K562 (cell line): ENCODE measurements around the gene TRIM43B. TPM values are rescaled to one million over a fixed set of nuclear protein-coding genes. Genes with fewer than 3 reads are reported as not detected.

Experiments
- ATAC-seq: fragments of 200-7000 bp; cut with Tn5 transposase; 3 replicates; pipeline ENCODE4 v1.9.1; 2020; ENCODE audit warnings: moderate library complexity
- BruUV-seq: library from RNA; stranded (reverse); fragments of 400-500 nt; replicated peaks from 2 replicates; lab custom pipeline; 2021; lab: Mats Ljungman, UMichigan
- CTCF ChIA-PET: fragments of 300-600 bp; formaldehyde crosslinking; extraction: SDS; loops from one replicate; lab custom pipeline; 2021; ENCODE audit warnings: low intra/inter-chr PET ratio; lab: Yijun Ruan, JAX
- POLR2A ChIA-PET: fragments of 300-600, 350-650 bp; sonication (Branson Sonifier 250); formaldehyde crosslinking; extraction: SDS; loops from one replicate; lab custom pipeline; 2021; ENCODE audit warnings: antibody characterized with exemption, inconsistent platforms; lab: Yijun Ruan, JAX
- DNase-seq, 4 experiments: peaks; one replicate each; pipeline versions ENCODE4 v3.0.0 to v3.0.0-alpha.2; 2011 to 2018; ENCODE audit warnings: low spot score in 3 of 4, mixed read lengths in 3 of 4; ENCODE audit errors: extremely low read depth in 1 of 4
- FAIRE-seq: peaks from 2 replicates; lab custom pipeline; 2011; peaks lifted over from hg19 to GRCh38; lab: Jason Lieb, UNC
- H2AFZ ChIP-seq: 2 replicates; pipeline ENCODE4 v1.6.0; 2011; ENCODE audit warnings: low read depth, low read length, control low read depth, inconsistent platforms
- H3K27ac ChIP-seq: fragments of 200-600 bp; 3 replicates; pipeline ENCODE4 v1.8.0; 2011; ENCODE audit warnings: low read depth, mild to moderate bottlenecking, control low read depth, inconsistent platforms, low read length, moderate library complexity, mixed read lengths; ENCODE audit errors: extremely low read depth
- H3K27me3 ChIP-seq, 2 experiments: fragments of 300-600 bp in 1 of 2; 2 replicates in 1 of 2; 3 replicates in 1 of 2; pipeline versions ENCODE4 v1.6.0 to v1.8.0; 2011; ENCODE audit warnings: inconsistent platforms in 2 of 2, low read length in 2 of 2, mild to moderate bottlenecking in 1 of 2, mixed read lengths in 1 of 2, moderate library complexity in 1 of 2; ENCODE audit not compliant: control insufficient read depth in 2 of 2, insufficient read depth in 2 of 2
- H3K36me3 ChIP-seq: fragments of 300-600 bp; 3 replicates; pipeline ENCODE4 v1.8.0; 2011; ENCODE audit warnings: mild to moderate bottlenecking, low read length, inconsistent platforms; ENCODE audit not compliant: control insufficient read depth, insufficient read depth
- H3K4me1 ChIP-seq, 2 experiments: fragments of 200-600 bp in 1 of 2; replicated peaks in 1 of 2; 2 replicates in 1 of 2; 3 replicates in 1 of 2; pipeline versions ENCODE4 v1.5.1 to v1.8.0; 2011; ENCODE audit warnings: inconsistent platforms in 2 of 2, low read length in 2 of 2, mild to moderate bottlenecking in 1 of 2, mixed read lengths in 1 of 2, moderate library complexity in 1 of 2; ENCODE audit not compliant: control insufficient read depth in 2 of 2, insufficient read depth in 2 of 2
- H3K4me2 ChIP-seq: 2 replicates; pipeline ENCODE4 v1.6.1; 2011; ENCODE audit warnings: low read length, control low read depth, inconsistent platforms, mixed read lengths; ENCODE audit not compliant: insufficient read depth
- H3K4me3 ChIP-seq: fragments of 200-600 bp; sonication (generic), shearing (Covaris generic); 2 replicates; pipeline ENCODE4 v1.5.1; 2016; ENCODE audit warnings: control low read depth, inconsistent platforms
- H3K79me2 ChIP-seq: fragments of 200-600 bp; 3 replicates; pipeline ENCODE4 v1.8.0; 2011; ENCODE audit warnings: low read length, inconsistent platforms; ENCODE audit not compliant: control insufficient read depth, insufficient read depth
- H3K9ac ChIP-seq, 2 experiments: 2 replicates each; pipeline versions ENCODE4 v1.6.0 to v1.6.1; 2011; ENCODE audit warnings: low read depth in 2 of 2, low read length in 2 of 2, control low read depth in 1 of 2, inconsistent platforms in 1 of 2, mild to moderate bottlenecking in 1 of 2, mixed read lengths in 1 of 2; ENCODE audit not compliant: insufficient read depth in 1 of 2
- H3K9me1 ChIP-seq: one replicate; pipeline ENCODE4 v1.6.0; 2011; ENCODE audit warnings: inconsistent platforms, mild to moderate bottlenecking, low read length, moderate library complexity; ENCODE audit not compliant: control insufficient read depth, insufficient read depth
- H3K9me3 ChIP-seq: replicated peaks from 2 replicates; pipeline ENCODE4 v1.5.1; 2011; ENCODE audit warnings: low read depth, low read length, inconsistent platforms; ENCODE audit not compliant: control insufficient read depth, insufficient read depth
- H4K20me1 ChIP-seq: replicated peaks from 2 replicates; pipeline ENCODE4 v1.6.1; 2011; ENCODE audit warnings: low read length, inconsistent platforms, mixed read lengths; ENCODE audit not compliant: control insufficient read depth, insufficient read depth
- FIP1L1 ChIP-seq: fragments of 200-400 bp; formaldehyde crosslinking; IDR thresholded peaks from 2 replicates; pipeline ENCODE4 v1.6.1; 2018; ENCODE audit warnings: mild to moderate bottlenecking, low read depth, low read length; ENCODE audit not compliant: poor library complexity, severe bottlenecking
- NELFE ChIP-seq: IDR thresholded peaks from 2 replicates; pipeline ENCODE4 v1.6.1; 2011; ENCODE audit warnings: mild to moderate bottlenecking; ENCODE audit not compliant: insufficient read depth, insufficient read length
- POLR2G ChIP-seq: fragments of 200-400 bp; formaldehyde crosslinking; IDR thresholded peaks from 2 replicates; pipeline ENCODE4 v1.6.1; 2017; ENCODE audit warnings: low read depth, mild to moderate bottlenecking, antibody characterized with exemption, low read length, moderate library complexity
- RAD21 ChIP-seq, 2 experiments: fragments of 250-450 bp in 1 of 2; fragments of 450-650 bp in 1 of 2; sonication (Bioruptor Pico) in 1 of 2; formaldehyde crosslinking in 1 of 2; IDR thresholded peaks in 1 of 2; conservative IDR thresholded peaks in 1 of 2; 2 replicates each; pipeline versions ENCODE4 v1.4.0 to v1.8.0; 2020 to 2022; ENCODE audit warnings: mild to moderate bottlenecking in 2 of 2, moderate library complexity in 1 of 2
- ZFX ChIP-seq: sonication (generic); formaldehyde crosslinking; IDR thresholded peaks from 2 replicates; pipeline ENCODE4 v1.8.0; 2022; ENCODE audit warnings: mild to moderate bottlenecking, missing genetic modification reagents, moderate library complexity
- WGBS: fragments of 100-300 bp; shearing (Covaris generic); methylation state at CpG from one replicate; pipeline ENCODE4 v1.1.6; 2016; ENCODE audit warnings: low coverage, mixed read lengths; ENCODE audit not compliant: insufficient coverage; ENCODE audit errors: missing lambda C conversion rate; 5-methylcytosine and 5-hydroxymethylcytosine counted together
- in situ Hi-C: fragments of 300-500 bp; cut with MboI; formaldehyde crosslinking; loops from 4 replicates; pipeline ENCODE4 v1.15.0; 2018; ENCODE audit warnings: inconsistent platforms, mixed read lengths
- intact Hi-C: fragments of 100-400 bp; cut with micrococcal nuclease; formaldehyde crosslinking; loops from 2 replicates; pipeline ENCODE4 v1.14.2; 2022
- polyA plus RNA-seq, 8 experiments: library from polyadenylated mRNA; depleted of rRNA in 4 of 8; stranded (reverse) in 5 of 8; unstranded in 3 of 8; fragments of >200 nt; fragmentation: Nextera tagmentation in 2 of 8; fragmentation: Illumina TruSeq in 1 of 8; extraction: Ambion mirVana in 2 of 8; extraction: Trizol in 1 of 8; gene quantifications; 2 replicates each; pipeline versions ENCODE4 v1.2.1 to v1.2.3, GENCODE V29; 2011 to 2014; ENCODE audit warnings: inconsistent platforms in 1 of 8, missing spikeins in 1 of 8
- total RNA-seq, 7 experiments: library from RNA; depleted of rRNA in 6 of 7; stranded (reverse); fragments of >200 nt in 6 of 7; fragmentation: Illumina TruSeq in 2 of 7; extraction: Trizol in 2 of 7; gene quantifications; 2 replicates each; pipeline versions ENCODE4 v1.2.1 to v1.2.3, GENCODE V29; 2011 to 2021; ENCODE audit warnings: low replicate concordance in 1 of 7
- TF ChIP-seq, protein P1 (sequence below), 3 experiments: IDR thresholded peaks in 2 of 3; conservative IDR thresholded peaks in 1 of 3; 2 replicates each; pipeline ENCODE4 v1.5.1; 2011 to 2012; ENCODE audit warnings: low read length in 3 of 3, mild to moderate bottlenecking in 3 of 3, control low read depth in 2 of 3, improper control_type of control experiment in 1 of 3, inconsistent platforms in 1 of 3, low read depth in 1 of 3, mixed read lengths in 1 of 3, moderate library complexity in 1 of 3; ENCODE audit not compliant: insufficient read depth in 2 of 3
- TF ChIP-seq, protein P2 (sequence below), 3 experiments: fragments of 200-800 bp in 1 of 3; fragments of 250-450 bp in 1 of 3; fragments of 450-650 bp in 1 of 3; sonication (Bioruptor Pico) in 1 of 3; sonication (Bioruptor generic) in 1 of 3; formaldehyde crosslinking in 1 of 3; IDR thresholded peaks; 2 replicates each; pipeline versions ENCODE4 v1.6.1 to v1.8.0; 2016 to 2022; ENCODE audit warnings: mild to moderate bottlenecking in 2 of 3, missing genetic modification characterization in 2 of 3, missing compliant biosample characterization in 1 of 3, moderate library complexity in 1 of 3

Gene TRIM43B
- total and polyA plus RNA-seq, 9 of the 15 experiments (the other 6 are each of a cell fraction or from before 2014, with no cell fraction given) = not detected

DNA sequence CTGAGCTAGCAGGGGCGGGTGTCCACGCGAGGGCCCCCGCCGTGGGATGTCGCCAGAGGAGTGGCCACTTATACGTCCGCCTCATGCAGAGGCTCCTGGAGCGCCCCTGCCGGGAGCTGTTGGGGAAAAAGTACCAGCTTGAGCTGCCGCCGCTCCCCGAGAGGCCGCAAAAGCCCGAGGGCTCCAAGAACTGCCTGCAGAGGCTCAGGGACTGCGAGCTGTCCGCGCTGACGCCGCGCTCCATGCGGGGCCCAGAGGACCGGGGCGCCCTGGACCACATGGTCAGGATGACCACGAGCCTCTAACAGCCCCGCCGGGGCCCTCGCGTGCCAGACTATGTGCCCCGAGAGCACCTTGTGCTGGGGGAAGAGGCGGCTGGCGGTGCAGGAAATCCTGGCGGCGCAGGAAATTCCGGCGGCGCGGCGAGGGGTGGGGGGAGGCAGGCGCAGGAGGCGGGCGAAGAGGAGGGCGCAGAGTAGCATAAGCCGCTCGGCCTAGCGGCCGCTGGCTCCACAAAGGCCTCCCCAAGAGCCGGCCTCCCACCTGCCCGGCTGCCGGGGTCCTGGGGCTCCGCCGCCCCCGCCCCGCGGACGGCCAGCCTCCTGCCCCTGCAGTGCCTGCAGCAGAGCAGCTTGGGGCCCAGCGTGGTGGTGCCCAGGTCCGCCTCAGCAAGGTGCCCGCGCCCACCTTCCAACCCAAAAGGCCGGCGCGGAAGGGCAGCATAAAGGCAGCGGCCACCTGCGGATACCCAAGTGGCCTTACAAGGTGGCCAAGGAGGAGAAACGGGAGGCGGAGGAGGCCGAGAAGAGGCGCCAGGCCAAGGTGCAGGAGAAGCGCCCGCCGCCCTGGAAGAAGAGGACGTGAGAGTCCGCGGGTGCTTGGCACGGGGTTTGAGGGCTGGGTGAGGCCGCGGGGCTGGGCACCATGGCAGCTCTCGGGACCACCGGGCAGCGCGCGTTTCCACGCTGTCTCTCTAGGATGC, 42.1 kb upstream of the TRIM43B start:
- H3K9me1 ChIP-seq = no peaks in the 10 kb centered on the region
- H3K4me1 ChIP-seq = peaks cover 0 to 20% of the 10 kb centered on the region in 2 experiments; a peak in 2 of 5 replicates
- TF ChIP-seq, protein P1, sequence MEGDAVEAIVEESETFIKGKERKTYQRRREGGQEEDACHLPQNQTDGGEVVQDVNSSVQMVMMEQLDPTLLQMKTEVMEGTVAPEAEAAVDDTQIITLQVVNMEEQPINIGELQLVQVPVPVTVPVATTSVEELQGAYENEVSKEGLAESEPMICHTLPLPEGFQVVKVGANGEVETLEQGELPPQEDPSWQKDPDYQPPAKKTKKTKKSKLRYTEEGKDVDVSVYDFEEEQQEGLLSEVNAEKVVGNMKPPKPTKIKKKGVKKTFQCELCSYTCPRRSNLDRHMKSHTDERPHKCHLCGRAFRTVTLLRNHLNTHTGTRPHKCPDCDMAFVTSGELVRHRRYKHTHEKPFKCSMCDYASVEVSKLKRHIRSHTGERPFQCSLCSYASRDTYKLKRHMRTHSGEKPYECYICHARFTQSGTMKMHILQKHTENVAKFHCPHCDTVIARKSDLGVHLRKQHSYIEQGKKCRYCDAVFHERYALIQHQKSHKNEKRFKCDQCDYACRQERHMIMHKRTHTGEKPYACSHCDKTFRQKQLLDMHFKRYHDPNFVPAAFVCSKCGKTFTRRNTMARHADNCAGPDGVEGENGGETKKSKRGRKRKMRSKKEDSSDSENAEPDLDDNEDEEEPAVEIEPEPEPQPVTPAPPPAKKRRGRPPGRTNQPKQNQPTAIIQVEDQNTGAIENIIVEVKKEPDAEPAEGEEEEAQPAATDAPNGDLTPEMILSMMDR (IDR thresholded peaks at IDR 0.05 in 2 of 3, conservative IDR thresholded peaks at IDR 0.05 in 1 of 3; ENCODE audit: insufficient read depth in 2 of 3, low read depth in 1 of 3, low read length in 3 of 3) = peak in 1 of 3 experiments; percentile 30; a peak in 1 of 6 replicates
- TF ChIP-seq NELFE (no peak), FIP1L1 (peak; percentile 12), ZFX (CRISPR knock-in tag) (peak; percentile 43), POLR2G (peak; percentile 30; the same call in 1 of the 2 replicates), RAD21 (CRISPR knock-in tag; conservative IDR thresholded peaks at IDR 0.05 in 1 of 2, IDR thresholded peaks at IDR 0.05 in 1 of 2) (no peak)
- TF ChIP-seq, protein P2, sequence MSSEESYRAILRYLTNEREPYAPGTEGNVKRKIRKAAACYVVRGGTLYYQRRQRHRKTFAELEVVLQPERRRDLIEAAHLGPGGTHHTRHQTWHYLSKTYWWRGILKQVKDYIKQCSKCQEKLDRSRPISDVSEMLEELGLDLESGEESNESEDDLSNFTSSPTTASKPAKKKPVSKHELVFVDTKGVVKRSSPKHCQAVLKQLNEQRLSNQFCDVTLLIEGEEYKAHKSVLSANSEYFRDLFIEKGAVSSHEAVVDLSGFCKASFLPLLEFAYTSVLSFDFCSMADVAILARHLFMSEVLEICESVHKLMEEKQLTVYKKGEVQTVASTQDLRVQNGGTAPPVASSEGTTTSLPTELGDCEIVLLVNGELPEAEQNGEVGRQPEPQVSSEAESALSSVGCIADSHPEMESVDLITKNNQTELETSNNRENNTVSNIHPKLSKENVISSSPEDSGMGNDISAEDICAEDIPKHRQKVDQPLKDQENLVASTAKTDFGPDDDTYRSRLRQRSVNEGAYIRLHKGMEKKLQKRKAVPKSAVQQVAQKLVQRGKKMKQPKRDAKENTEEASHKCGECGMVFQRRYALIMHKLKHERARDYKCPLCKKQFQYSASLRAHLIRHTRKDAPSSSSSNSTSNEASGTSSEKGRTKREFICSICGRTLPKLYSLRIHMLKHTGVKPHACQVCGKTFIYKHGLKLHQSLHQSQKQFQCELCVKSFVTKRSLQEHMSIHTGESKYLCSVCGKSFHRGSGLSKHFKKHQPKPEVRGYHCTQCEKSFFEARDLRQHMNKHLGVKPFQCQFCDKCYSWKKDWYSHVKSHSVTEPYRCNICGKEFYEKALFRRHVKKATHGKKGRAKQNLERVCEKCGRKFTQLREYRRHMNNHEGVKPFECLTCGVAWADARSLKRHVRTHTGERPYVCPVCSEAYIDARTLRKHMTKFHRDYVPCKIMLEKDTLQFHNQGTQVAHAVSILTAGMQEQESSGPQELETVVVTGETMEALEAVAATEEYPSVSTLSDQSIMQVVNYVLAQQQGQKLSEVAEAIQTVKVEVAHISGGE (CRISPR knock-in tag; IDR thresholded peaks at IDR 0.05) = peak in 1 of 3 experiments; percentile 69; a peak in 1 of 6 replicates
- TF ChIP-seq, all 486 proteins: peak for 5
- no peaks in the 10 kb centered on the region for H3K36me3 ChIP-seq
- BruUV-seq = no TSS peak
- in situ Hi-C loops = no loop called here
- H2AFZ ChIP-seq = no peak overlapping the region
- H3K79me2 ChIP-seq = no peaks in the 10 kb centered on the region
- no peak overlapping the region for H3K9ac ChIP-seq
- FAIRE-seq (no peak), ATAC-seq (no peak), DNase-seq (peak in 1 of 4 experiments; percentile 11)
- H3K4me2 ChIP-seq = no peak overlapping the region
- H3K4me3 ChIP-seq = no peak overlapping the region
- ChIA-PET POLR2A (no interaction called here), CTCF (no interaction called here)
- H4K20me1 ChIP-seq = no peaks in the 10 kb centered on the region
- H3K27me3 ChIP-seq = peaks cover 14 to 50% of the 10 kb centered on the region in 2 experiments
- intact Hi-C loops = no loop called here
- no peaks in the 10 kb centered on the region for H3K9me3 ChIP-seq
- no peak overlapping the region for H3K27ac ChIP-seq
- 17% methylated on average over 37 of the region's 84 CpGs for WGBS
